HG03520 (cell line): ENCODE results near the gene NBEAL2.

Experiments used
- ATAC-seq: cut with Tn5 transposase; IDR thresholded peaks from one replicate; pipeline ENCODE4 v1.9.1; 2021; ENCODE audit warnings: mild to moderate bottlenecking, moderate library complexity; ENCODE audit not compliant: unreplicated experiment

NBEAL2 gene

GRCh38 chr3:46978985-46979944 is at the start of gene NBEAL2:
TSS of gene NBEAL2 (plus strand) at chr3:46979666. CDS start at chr3:46979862, 196 bp downstream.
- peak; percentile 67 for ATAC-seq

- ATAC-seq = no peak
Measured at GRCh38 chr3:46930166-46930944, 49.1 kb upstream of the NBEAL2 start.

GRCh38 chr3:46930945-46931403 is 48.5 kb upstream of the NBEAL2 start:
- no peak for ATAC-seq

GRCh38 chr3:46931631-46932331 is 47.7 kb upstream of the NBEAL2 start:
- ATAC-seq = no peak

- no peak for ATAC-seq
Measured at GRCh38 chr3:46932455-46933225, 46.8 kb upstream of the NBEAL2 start.

GRCh38 chr3:46933261-46933660 is 46.2 kb upstream of the NBEAL2 start:
- no peak for ATAC-seq

GRCh38 chr3:46934072-46934471 is 45.4 kb upstream of the NBEAL2 start:
- no peak for ATAC-seq

- no peak for ATAC-seq
Measured at GRCh38 chr3:46934498-46935167, 44.8 kb upstream of the NBEAL2 start.

- ATAC-seq = no peak
Measured at GRCh38 chr3:46935168-46935858, 44.2 kb upstream of the NBEAL2 start.

- ATAC-seq = no peak
Measured at GRCh38 chr3:46935989-46936558, 43.4 kb upstream of the NBEAL2 start.

GRCh38 chr3:46936733-46937250 is 42.7 kb upstream of the NBEAL2 start:
- no peak for ATAC-seq

- ATAC-seq = no peak
Measured at GRCh38 chr3:46938118-46938517, 41.3 kb upstream of the NBEAL2 start.

- no peak for ATAC-seq
Measured at GRCh38 chr3:46939578-46940445, 39.7 kb upstream of the NBEAL2 start.

- ATAC-seq = no peak
Measured at GRCh38 chr3:46942076-46942475, 37.4 kb upstream of the NBEAL2 start.

- no peak for ATAC-seq
Measured at GRCh38 chr3:46942481-46943236, 36.8 kb upstream of the NBEAL2 start.

GRCh38 chr3:46943237-46944187 is 36.0 kb upstream of the NBEAL2 start:
- ATAC-seq = no peak
